ENCODE data around the gene ARFGEF2. TPM values are rescaled to one million over a fixed set of nuclear protein-coding genes. Genes with fewer than 3 reads are reported as not detected.

Gene ARFGEF2
- total RNA-seq, 4 donors from 2014 or later = 29.9 to 84.7 (median 39.1) TPM

- Histone ChIP-seq H3K27me3 (no peaks in the 10 kb centered on the region), H3K4me1 (peaks cover 54% of the 10 kb centered on the region), H3K27ac (peak overlapping the region; percentile 99), H3K9me3 (no peaks in the 10 kb centered on the region), H3K36me3 (no peaks in the 10 kb centered on the region), H3K4me3 (peak overlapping the region; percentile 99)
- DNase-seq (ENCODE audit: low spot score in 2 of 2) = peak; percentile 74 to 83
- WGBS = 11% methylated on average over 30 of the region's 34 CpGs
- TF ChIP-seq POLR2A (IDR thresholded peaks at IDR 0.05) (no peak), EP300 (IDR thresholded peaks at IDR 0.05) (no peak), POLR2AphosphoS5 (IDR thresholded peaks at IDR 0.05) (no peak), CTCF (IDR thresholded peaks at IDR 0.05) (no peak)
Measured at GRCh38 chr20:48921883-48922820, 641 bp downstream of the ARFGEF2 start.

DNA sequence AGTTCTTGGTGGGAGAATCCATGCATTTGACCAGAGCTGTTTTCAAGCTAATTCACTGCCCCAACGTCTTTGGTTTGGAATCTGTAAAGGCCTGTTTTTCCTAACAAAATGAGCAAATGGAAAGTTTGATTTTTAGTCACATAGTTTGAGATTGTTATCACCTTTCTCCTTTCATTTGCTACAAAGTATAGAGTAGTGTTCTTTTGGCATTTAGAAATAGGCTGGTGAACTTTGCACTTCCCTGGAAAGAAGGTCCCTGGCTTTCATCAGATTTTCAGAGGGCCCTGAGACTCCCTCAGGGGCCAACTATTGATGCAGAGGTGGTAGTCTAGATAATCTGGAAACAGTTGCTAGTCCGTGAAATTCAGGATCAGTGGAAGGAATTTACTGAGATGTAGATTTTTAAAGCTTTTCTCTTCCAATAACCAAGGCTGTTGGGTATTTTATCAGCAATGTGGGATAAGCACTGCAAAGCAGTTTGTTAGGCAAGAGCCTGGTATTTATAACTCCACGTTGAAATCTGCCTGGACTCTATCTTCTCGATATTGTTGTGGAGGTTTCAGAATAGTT, 1.7 kb downstream of the ARFGEF2 start:
- 26% methylated on average over 4 of the region's 4 CpGs for WGBS
- TF ChIP-seq EP300 (IDR thresholded peaks at IDR 0.05) (no peak), CTCF (IDR thresholded peaks at IDR 0.05) (no peak), POLR2A (IDR thresholded peaks at IDR 0.05) (no peak), POLR2AphosphoS5 (IDR thresholded peaks at IDR 0.05) (no peak)
- Histone ChIP-seq H3K9me3 (no peaks in the 10 kb centered on the region), H3K36me3 (no peaks in the 10 kb centered on the region), H3K4me1 (peaks cover 56% of the 10 kb centered on the region), H3K27me3 (no peaks in the 10 kb centered on the region), H3K27ac (peak overlapping the region; percentile 99), H3K4me3 (peak overlapping the region; percentile 99)
- no peak for DNase-seq (ENCODE audit: low spot score in 2 of 2)

GRCh38 chr20:48924756-48925109, 3.2 kb downstream of the ARFGEF2 start:
- no peaks in the 10 kb centered on the region for H3K36me3 ChIP-seq
- TF ChIP-seq POLR2AphosphoS5 (IDR thresholded peaks at IDR 0.05) (no peak), POLR2A (IDR thresholded peaks at IDR 0.05) (no peak), CTCF (IDR thresholded peaks at IDR 0.05) (no peak), EP300 (IDR thresholded peaks at IDR 0.05) (no peak)
- whole genome bisulfite sequencing = 40% methylated on average over 3 of the region's 3 CpGs
- H3K9me3 ChIP-seq = no peaks in the 10 kb centered on the region
- no peaks in the 10 kb centered on the region for H3K27me3 ChIP-seq
- no peak overlapping the region for H3K4me3 ChIP-seq
- peak overlapping the region; percentile 31 for H3K27ac ChIP-seq
- DNase-seq (ENCODE audit: low spot score in 2 of 2) = no peak
- H3K4me1 ChIP-seq = peaks cover 68% of the 10 kb centered on the region

DNA sequence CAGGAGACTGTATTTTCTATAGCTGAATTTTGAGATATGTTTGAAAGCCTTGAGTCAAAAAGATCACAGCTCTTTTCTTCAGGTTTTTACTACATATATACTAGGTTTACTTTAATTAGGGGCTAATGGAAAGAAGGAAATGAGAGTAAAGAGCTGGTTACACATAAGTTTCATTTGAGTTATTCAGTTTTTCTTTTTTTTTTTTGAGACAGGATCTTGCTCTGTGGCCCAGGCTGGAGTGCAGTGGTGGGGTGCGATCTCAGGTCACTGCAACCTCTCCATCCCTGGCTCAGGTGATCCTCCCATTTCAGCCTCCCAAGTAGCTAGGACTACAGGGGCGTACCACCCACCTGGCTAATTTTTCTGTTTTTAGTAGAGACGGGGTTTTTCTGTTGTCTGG, 4.8 kb downstream of the ARFGEF2 start:
- H3K4me3 ChIP-seq = no peak overlapping the region
- DNase-seq (ENCODE audit: low spot score in 2 of 2) = no peak
- H3K36me3 ChIP-seq = no peaks in the 10 kb centered on the region
- no peak for TF ChIP-seq POLR2AphosphoS5 (IDR thresholded peaks at IDR 0.05)
- TF ChIP-seq POLR2A (IDR thresholded peaks at IDR 0.05) = no peak
- no peak for TF ChIP-seq EP300 (IDR thresholded peaks at IDR 0.05)
- no peak for TF ChIP-seq CTCF (IDR thresholded peaks at IDR 0.05)
- peaks cover 66% of the 10 kb centered on the region for H3K4me1 ChIP-seq
- no peak overlapping the region for H3K27ac ChIP-seq
- no peaks in the 10 kb centered on the region for H3K27me3 ChIP-seq
- no peaks in the 10 kb centered on the region for H3K9me3 ChIP-seq
- 88% methylated on average over 3 of the region's 3 CpGs for WGBS

- H3K4me3 ChIP-seq = no peak overlapping the region
- H3K36me3 ChIP-seq = no peaks in the 10 kb centered on the region
- H3K9me3 ChIP-seq = no peaks in the 10 kb centered on the region
- H3K27me3 ChIP-seq = no peaks in the 10 kb centered on the region
- no peak overlapping the region for H3K27ac ChIP-seq
- no peak for DNase-seq (ENCODE audit: low spot score in 2 of 2)
- H3K4me1 ChIP-seq = peaks cover 66% of the 10 kb centered on the region
- TF ChIP-seq POLR2AphosphoS5 (IDR thresholded peaks at IDR 0.05) (no peak), CTCF (IDR thresholded peaks at IDR 0.05) (no peak), POLR2A (IDR thresholded peaks at IDR 0.05) (no peak), EP300 (IDR thresholded peaks at IDR 0.05) (no peak)
- whole genome bisulfite sequencing = 62% methylated on average over 3 of the region's 3 CpGs
Measured at GRCh38 chr20:48926821-48927220, 5.3 kb downstream of the ARFGEF2 start.
